ENCODE data around the gene RWDD4.

DNA sequence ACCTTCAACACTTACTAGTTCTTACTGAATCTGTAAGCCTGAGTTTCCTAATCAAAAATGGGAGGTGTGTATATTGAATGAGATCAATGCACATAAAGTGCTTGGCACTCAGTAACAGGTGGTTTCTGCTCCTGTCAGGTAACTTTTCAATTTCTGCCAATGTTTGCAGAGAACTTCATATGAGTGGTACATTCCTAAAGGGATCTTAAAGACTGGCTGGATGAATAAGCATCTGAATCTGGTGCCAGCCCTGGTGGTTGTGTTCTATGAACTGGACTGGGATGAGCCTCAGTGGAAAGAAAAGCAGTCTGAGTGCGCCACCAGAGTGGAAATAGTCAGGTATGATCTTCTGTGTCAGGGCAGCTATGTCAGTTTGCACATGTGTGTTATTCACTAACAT lies 7.1 kb upstream of the RWDD4 start:
- TF ChIP-seq, protein P1, sequence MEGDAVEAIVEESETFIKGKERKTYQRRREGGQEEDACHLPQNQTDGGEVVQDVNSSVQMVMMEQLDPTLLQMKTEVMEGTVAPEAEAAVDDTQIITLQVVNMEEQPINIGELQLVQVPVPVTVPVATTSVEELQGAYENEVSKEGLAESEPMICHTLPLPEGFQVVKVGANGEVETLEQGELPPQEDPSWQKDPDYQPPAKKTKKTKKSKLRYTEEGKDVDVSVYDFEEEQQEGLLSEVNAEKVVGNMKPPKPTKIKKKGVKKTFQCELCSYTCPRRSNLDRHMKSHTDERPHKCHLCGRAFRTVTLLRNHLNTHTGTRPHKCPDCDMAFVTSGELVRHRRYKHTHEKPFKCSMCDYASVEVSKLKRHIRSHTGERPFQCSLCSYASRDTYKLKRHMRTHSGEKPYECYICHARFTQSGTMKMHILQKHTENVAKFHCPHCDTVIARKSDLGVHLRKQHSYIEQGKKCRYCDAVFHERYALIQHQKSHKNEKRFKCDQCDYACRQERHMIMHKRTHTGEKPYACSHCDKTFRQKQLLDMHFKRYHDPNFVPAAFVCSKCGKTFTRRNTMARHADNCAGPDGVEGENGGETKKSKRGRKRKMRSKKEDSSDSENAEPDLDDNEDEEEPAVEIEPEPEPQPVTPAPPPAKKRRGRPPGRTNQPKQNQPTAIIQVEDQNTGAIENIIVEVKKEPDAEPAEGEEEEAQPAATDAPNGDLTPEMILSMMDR (IDR thresholded peaks at IDR 0.05; ENCODE audit: insufficient read depth, low read length) = no peak
- no peak for TF ChIP-seq POLR2AphosphoS5 (IDR thresholded peaks at IDR 0.05; ENCODE audit: low read depth)
- TF ChIP-seq SPI1 (IDR thresholded peaks at IDR 0.05; ENCODE audit: borderline replicate concordance, low read depth) = no peak
